ENCODE measurements around the gene BCL2.

GRCh38 chr18:63298400-63299365 lies 20.9 kb downstream of the BCL2 start:
- no peak for TF ChIP-seq EP300 (IDR thresholded peaks at IDR 0.05)
- TF ChIP-seq POLR2A (IDR thresholded peaks at IDR 0.05) = no peak
